HEK293T (cell line): ENCODE results near the gene MGRN1.

Source experiments
- CTCF ChIA-PET: fragments of 350-600 bp; formaldehyde crosslinking; extraction: SDS; loops from one replicate; lab custom pipeline; 2021; ENCODE audit warnings: antibody characterized with exemption, inconsistent platforms; lab: Yijun Ruan, JAX
- POLR2A ChIA-PET: fragments of 350-600 bp; formaldehyde crosslinking; extraction: SDS; loops from one replicate; lab custom pipeline; 2020; ENCODE audit warnings: antibody characterized with exemption, inconsistent platforms; lab: Yijun Ruan, JAX
- DNase-seq: peaks from one replicate; pipeline ENCODE4 v3.0.0; 2012; ENCODE audit warnings: mixed read lengths; ENCODE audit errors: extremely low spot score
- ARNT ChIP-seq: fragments of 450-650 bp; IDR thresholded peaks from 2 replicates; pipeline ENCODE4 v1.6.1; 2017; ENCODE audit warnings: mild to moderate bottlenecking
- BHLHE40 ChIP-seq: fragments of 450-650 bp; IDR thresholded peaks from 2 replicates; pipeline ENCODE4 v1.6.1; 2016; ENCODE audit warnings: mild to moderate bottlenecking, moderate library complexity, borderline replicate concordance
- CTBP1 ChIP-seq: fragments of 450-650 bp; IDR thresholded peaks from 2 replicates; pipeline ENCODE4 v1.6.1; 2016; ENCODE audit warnings: borderline replicate concordance
- ELF4 ChIP-seq: fragments of 450-650 bp; IDR thresholded peaks from 2 replicates; pipeline ENCODE4 v1.6.1; 2017; ENCODE audit warnings: antibody characterized with exemption
- FOXA1 ChIP-seq: fragments of 450-650 bp; IDR thresholded peaks from 2 replicates; pipeline ENCODE4 v1.6.1; 2016; ENCODE audit warnings: mild to moderate bottlenecking
- FOXK2 ChIP-seq: fragments of 450-650 bp; IDR thresholded peaks from 2 replicates; pipeline ENCODE4 v1.6.1; 2016; ENCODE audit warnings: mild to moderate bottlenecking
- FOXM1 ChIP-seq: fragments of 450-650 bp; IDR thresholded peaks from 2 replicates; pipeline ENCODE4 v1.6.1; 2017; ENCODE audit warnings: mild to moderate bottlenecking, borderline replicate concordance
- HDGF ChIP-seq: fragments of 450-650 bp; IDR thresholded peaks from 2 replicates; pipeline ENCODE4 v1.6.1; 2017; ENCODE audit warnings: antibody characterized with exemption, borderline replicate concordance
- L3MBTL2 ChIP-seq: fragments of 450-650 bp; conservative IDR thresholded peaks from 2 replicates; pipeline ENCODE4 v1.6.1; 2016; ENCODE audit warnings: mild to moderate bottlenecking
- LEF1 ChIP-seq: fragments of 450-650 bp; IDR thresholded peaks from 2 replicates; pipeline ENCODE4 v1.6.1; 2017; ENCODE audit warnings: mild to moderate bottlenecking, borderline replicate concordance
- NFRKB ChIP-seq: fragments of 450-650 bp; IDR thresholded peaks from 2 replicates; pipeline ENCODE4 v1.6.1; 2016; ENCODE audit warnings: mild to moderate bottlenecking, moderate library complexity
- SP1 ChIP-seq: fragments of 450-650 bp; IDR thresholded peaks from 2 replicates; pipeline ENCODE4 v1.6.1; 2017
- SUZ12 ChIP-seq: fragments of 450-650 bp; IDR thresholded peaks from 2 replicates; pipeline ENCODE4 v1.6.1; 2016; ENCODE audit warnings: mild to moderate bottlenecking
- TARDBP ChIP-seq: fragments of 450-650 bp; IDR thresholded peaks from 2 replicates; pipeline ENCODE4 v1.6.1; 2016
- ZNF384 ChIP-seq: fragments of 450-650 bp; IDR thresholded peaks from 2 replicates; pipeline ENCODE4 v1.6.1; 2016
- TF ChIP-seq, protein P1 (sequence below): fragments of 450-650 bp; IDR thresholded peaks from 2 replicates; pipeline ENCODE4 v1.6.1; 2016

The MGRN1 gene

DNA sequence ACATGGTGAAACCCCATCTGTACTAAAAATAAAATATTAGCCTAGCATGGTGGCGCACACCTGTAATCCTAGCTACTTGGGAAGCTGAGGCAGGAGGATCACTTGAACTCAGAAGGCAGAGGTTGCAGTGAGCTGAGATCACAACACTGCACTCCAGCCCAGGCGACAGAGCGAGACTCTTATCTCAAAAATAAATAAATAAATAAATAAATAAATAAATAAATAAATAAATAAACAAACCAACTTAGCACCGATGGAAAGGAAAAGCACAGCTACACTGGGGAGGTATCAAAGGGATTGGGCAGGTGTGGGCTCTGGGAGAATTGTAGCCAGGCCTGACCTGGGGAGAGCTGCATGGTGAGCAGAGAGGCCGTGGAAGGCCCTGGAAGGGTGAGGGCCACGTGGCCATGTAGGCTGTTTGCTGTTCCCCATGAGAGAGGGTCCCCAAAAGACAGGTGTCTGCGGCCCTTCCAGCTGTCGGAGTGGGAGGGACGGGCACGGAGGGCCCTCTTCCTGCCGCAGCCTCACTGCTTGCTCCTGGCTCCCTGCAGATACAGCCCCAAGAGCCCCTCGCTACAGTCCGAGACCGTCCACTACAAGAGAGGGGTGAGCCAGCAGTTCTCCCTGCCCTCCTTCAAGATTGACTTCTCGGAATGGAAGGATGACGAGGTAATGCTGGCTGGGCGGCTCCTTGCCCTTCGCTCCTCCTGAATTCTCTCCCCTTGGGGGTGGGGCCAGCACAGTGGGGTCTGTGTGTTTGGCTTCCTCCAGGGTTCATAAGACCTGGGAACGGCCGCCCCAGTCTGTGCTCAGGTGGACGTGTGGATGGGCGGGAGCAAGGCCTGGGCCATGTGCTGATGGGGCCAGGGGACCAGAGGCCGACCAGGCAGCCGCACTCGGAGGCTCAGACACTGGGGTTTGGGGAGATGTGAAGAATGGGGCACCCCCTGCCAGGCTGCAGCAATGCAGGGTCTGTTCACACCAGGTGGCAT, 32.4 kb downstream of the MGRN1 start:
- no peak for DNase-seq
- POLR2A ChIA-PET: no interaction called here
- no peak for TF ChIP-seq L3MBTL2
- TF ChIP-seq LEF1: no peak
- no peak for TF ChIP-seq BHLHE40
- no peak for TF ChIP-seq SUZ12
- no peak for TF ChIP-seq FOXK2
- TF ChIP-seq HDGF: no peak
- no peak for TF ChIP-seq NFRKB
- no peak for TF ChIP-seq FOXA1
- no peak for TF ChIP-seq ELF4
- TF ChIP-seq, protein P1, sequence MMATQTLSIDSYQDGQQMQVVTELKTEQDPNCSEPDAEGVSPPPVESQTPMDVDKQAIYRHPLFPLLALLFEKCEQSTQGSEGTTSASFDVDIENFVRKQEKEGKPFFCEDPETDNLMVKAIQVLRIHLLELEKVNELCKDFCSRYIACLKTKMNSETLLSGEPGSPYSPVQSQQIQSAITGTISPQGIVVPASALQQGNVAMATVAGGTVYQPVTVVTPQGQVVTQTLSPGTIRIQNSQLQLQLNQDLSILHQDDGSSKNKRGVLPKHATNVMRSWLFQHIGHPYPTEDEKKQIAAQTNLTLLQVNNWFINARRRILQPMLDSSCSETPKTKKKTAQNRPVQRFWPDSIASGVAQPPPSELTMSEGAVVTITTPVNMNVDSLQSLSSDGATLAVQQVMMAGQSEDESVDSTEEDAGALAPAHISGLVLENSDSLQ: no peak
- TF ChIP-seq CTBP1: no peak
- no peak for TF ChIP-seq TARDBP
- CTCF ChIA-PET: no interaction called here

- no peak for DNase-seq
- ChIA-PET CTCF (no interaction called here), POLR2A (no interaction called here)
- TF ChIP-seq ELF4 (no peak), ZNF384 (no peak), L3MBTL2 (no peak), HDGF (no peak), CTBP1 (no peak), FOXK2 (no peak)
These were observed 35.0 kb downstream of the MGRN1 start for GRCh38 chr16:4659363-4660353.

DNA sequence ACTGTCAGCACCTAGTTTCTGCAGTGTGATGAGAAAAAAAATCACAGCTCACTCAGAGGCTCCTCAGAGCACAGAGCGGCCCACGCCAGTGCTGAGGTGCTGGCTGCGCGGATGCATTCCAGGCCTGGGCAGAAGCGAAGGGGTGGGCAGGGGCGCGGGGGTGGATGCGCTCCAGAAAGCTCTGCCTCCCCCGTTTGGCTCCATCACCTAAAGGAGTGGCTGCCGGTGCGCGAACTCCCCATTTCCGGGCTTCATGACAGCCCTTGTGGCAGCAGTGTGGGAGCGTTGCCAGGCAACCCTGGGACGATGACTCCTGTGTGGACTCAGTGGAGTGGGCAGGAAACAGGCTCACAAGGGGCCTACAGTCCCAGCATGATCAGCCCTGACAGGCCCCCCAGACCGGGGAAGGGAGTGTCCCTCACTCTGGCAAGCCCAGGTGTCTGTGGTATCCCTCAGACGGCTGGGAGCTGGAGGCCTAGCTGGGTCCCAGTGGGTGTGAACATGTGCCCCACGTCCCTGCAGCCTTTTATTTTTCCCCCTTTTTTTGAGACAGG, 35.9 kb downstream of the MGRN1 start:
- TF ChIP-seq SP1: no peak
- TF ChIP-seq, protein P1: no peak
- TF ChIP-seq FOXM1: no peak
- ChIA-PET POLR2A (no interaction called here), CTCF (interaction anchor here (0.6 kb wide), 1 partner anchor 191 kb away, joined by 4 read pairs; no protein-coding TSS in a partner anchor)
- DNase-seq: no peak

DNA sequence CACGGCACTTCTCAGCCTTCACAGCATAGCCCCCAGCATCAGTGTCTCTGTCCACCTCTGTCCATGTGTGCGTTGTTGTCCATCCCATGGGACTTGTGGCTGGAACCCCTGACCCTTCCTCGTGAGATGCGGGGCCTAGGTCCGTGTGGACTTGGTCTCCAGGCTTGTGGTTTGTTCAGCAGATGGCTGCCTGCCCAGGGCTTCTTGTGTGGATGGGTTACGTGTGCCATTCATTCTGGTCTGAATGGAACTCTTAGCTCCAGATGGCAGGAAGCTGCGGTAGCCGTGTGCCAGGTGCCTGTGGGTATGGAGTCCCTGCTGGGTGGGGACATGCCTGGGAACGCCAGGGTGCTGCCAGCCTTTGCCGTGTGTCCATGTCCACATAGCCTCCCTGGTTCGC, 37.0 kb downstream of the MGRN1 start:
- no peak for DNase-seq
- TF ChIP-seq BHLHE40 (no peak), CTBP1 (no peak), LEF1 (no peak), ELF4 (no peak), HDGF (no peak)
- POLR2A ChIA-PET: interaction anchor here (0.5 kb wide), 1 partner anchor 294 kb away, joined by 3 read pairs; no protein-coding TSS in a partner anchor
- CTCF ChIA-PET: no interaction called here

- TF ChIP-seq NFRKB (no peak), FOXA1 (no peak), L3MBTL2 (no peak), FOXM1 (no peak), SUZ12 (no peak), ARNT (no peak), CTBP1 (no peak), TARDBP (no peak), HDGF (no peak), FOXK2 (no peak), SP1 (no peak)
- TF ChIP-seq, protein P1: no peak
- no peak for DNase-seq
- ChIA-PET POLR2A (no interaction called here), CTCF (no interaction called here)
These were observed 38.8 kb downstream of the MGRN1 start for GRCh38 chr16:4663465-4663776.

- no peak for DNase-seq
- TF ChIP-seq ELF4: no peak
- no peak for TF ChIP-seq ARNT
- no peak for TF ChIP-seq CTBP1
- no peak for TF ChIP-seq HDGF
- TF ChIP-seq FOXA1: no peak
- TF ChIP-seq L3MBTL2: no peak
- CTCF ChIA-PET: no interaction called here
- POLR2A ChIA-PET: no interaction called here
These were observed 39.3 kb downstream of the MGRN1 start for GRCh38 chr16:4663777-4664465.
